NCI-H510A (cell line): ENCODE results near the gene KCNJ3.

Experiments used
- DNase-seq: peaks from one replicate; lab custom pipeline; 2025; lab: John Stamatoyannopoulos, UW

Gene KCNJ3

GRCh38 chr2:154706660-154707059 lies 8.2 kb downstream of the KCNJ3 start:
- no peak for DNase-seq

GRCh38 chr2:154707994-154708575 lies 9.6 kb downstream of the KCNJ3 start:
- DNase-seq: no peak

GRCh38 chr2:154709215-154709614 lies 10.7 kb downstream of the KCNJ3 start:
- DNase-seq: no peak

- no peak for DNase-seq
Measured at GRCh38 chr2:154710078-154710477, 11.6 kb downstream of the KCNJ3 start.

- no peak for DNase-seq
Measured at GRCh38 chr2:154710685-154711084, 12.2 kb downstream of the KCNJ3 start.

- no peak for DNase-seq
Measured at GRCh38 chr2:154713675-154714074, 15.2 kb downstream of the KCNJ3 start.

- no peak for DNase-seq
Measured at GRCh38 chr2:154720651-154721050, 22.2 kb downstream of the KCNJ3 start.

- DNase-seq: no peak
Measured at GRCh38 chr2:154724194-154724797, 25.8 kb downstream of the KCNJ3 start.

- no peak for DNase-seq
Measured at GRCh38 chr2:154740361-154740760, 41.9 kb downstream of the KCNJ3 start.

GRCh38 chr2:154758871-154759270 lies 60.4 kb downstream of the KCNJ3 start:
- DNase-seq: no peak

- DNase-seq: no peak
Measured at GRCh38 chr2:154762638-154763037, 64.1 kb downstream of the KCNJ3 start.

GRCh38 chr2:154771664-154772284 lies 73.3 kb downstream of the KCNJ3 start:
- DNase-seq: no peak

- DNase-seq: no peak
Measured at GRCh38 chr2:154776825-154777224, 78.3 kb downstream of the KCNJ3 start.

- no peak for DNase-seq
Measured at GRCh38 chr2:154794406-154794805, 95.9 kb downstream of the KCNJ3 start.

GRCh38 chr2:154795651-154796050 lies 97.2 kb downstream of the KCNJ3 start:
- no peak for DNase-seq

GRCh38 chr2:154804451-154804850 lies 106.0 kb downstream of the KCNJ3 start:
- DNase-seq: no peak

GRCh38 chr2:154813636-154814035 lies 115.1 kb downstream of the KCNJ3 start:
- DNase-seq: no peak

GRCh38 chr2:154814856-154815255 lies 116.4 kb downstream of the KCNJ3 start:
- no peak for DNase-seq

GRCh38 chr2:154825358-154825757 lies 126.9 kb downstream of the KCNJ3 start:
- DNase-seq: no peak

GRCh38 chr2:154826827-154827226 lies 128.3 kb downstream of the KCNJ3 start:
- no peak for DNase-seq

GRCh38 chr2:154827286-154827685 lies 128.8 kb downstream of the KCNJ3 start:
- no peak for DNase-seq

GRCh38 chr2:154832711-154833110 lies 134.2 kb downstream of the KCNJ3 start:
- DNase-seq: no peak

- DNase-seq: no peak
Measured at GRCh38 chr2:154836632-154837031, 138.1 kb downstream of the KCNJ3 start.

GRCh38 chr2:154837035-154837434 lies 138.5 kb downstream of the KCNJ3 start:
- DNase-seq: no peak
